22Rv1 (cell line): ENCODE data around the gene RASGRP2.

Experiments used
- CTCF ChIP-seq: fragments of 450-650 bp; IDR thresholded peaks from 2 replicates; pipeline ENCODE4 v1.5.1; 2017; ENCODE audit warnings: mild to moderate bottlenecking
- ZFX ChIP-seq: fragments of 450-650 bp; IDR thresholded peaks from 2 replicates; pipeline ENCODE4 v1.6.1; 2017; ENCODE audit warnings: antibody characterized with exemption, borderline replicate concordance

GRCh38 chr11:64691543-64691942 lies 52.4 kb downstream of the RASGRP2 start:
- TF ChIP-seq CTCF (no peak), ZFX (no peak)
